ENCODE results near the gene KCTD2.

DNA sequence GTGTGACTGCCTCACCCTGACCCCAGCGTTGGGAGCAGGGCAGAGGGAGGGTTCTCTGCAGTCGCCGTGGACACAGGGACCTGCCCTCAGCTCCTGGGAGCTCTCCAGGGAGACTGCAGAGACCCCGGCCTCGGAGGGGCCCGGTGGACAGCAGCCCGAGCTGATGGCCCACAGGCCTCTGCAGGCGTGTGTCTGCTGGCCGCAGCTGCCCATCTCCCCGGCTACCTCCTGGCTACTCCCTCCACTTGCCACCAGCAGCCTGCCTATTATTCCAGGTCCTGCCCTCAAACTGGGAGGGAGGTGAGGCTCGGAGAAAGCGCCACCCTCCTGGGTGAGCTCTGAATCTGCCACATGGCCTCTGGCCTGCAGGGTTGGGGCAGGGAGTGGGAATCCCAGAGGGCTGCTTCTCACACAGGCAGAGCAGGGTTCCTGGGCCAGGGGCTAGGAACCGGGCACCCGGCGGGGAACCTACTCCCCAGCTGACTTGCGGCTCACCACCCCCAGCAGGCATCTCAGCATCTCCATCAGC lies 47.9 kb downstream of the KCTD2 start:
- TF ChIP-seq, protein P1, sequence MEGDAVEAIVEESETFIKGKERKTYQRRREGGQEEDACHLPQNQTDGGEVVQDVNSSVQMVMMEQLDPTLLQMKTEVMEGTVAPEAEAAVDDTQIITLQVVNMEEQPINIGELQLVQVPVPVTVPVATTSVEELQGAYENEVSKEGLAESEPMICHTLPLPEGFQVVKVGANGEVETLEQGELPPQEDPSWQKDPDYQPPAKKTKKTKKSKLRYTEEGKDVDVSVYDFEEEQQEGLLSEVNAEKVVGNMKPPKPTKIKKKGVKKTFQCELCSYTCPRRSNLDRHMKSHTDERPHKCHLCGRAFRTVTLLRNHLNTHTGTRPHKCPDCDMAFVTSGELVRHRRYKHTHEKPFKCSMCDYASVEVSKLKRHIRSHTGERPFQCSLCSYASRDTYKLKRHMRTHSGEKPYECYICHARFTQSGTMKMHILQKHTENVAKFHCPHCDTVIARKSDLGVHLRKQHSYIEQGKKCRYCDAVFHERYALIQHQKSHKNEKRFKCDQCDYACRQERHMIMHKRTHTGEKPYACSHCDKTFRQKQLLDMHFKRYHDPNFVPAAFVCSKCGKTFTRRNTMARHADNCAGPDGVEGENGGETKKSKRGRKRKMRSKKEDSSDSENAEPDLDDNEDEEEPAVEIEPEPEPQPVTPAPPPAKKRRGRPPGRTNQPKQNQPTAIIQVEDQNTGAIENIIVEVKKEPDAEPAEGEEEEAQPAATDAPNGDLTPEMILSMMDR (IDR thresholded peaks at IDR 0.05; ENCODE audit: low read depth, low read length, poor library complexity, severe bottlenecking): no peak
- TF ChIP-seq EZH2phosphoT487 (IDR thresholded peaks at IDR 0.05; ENCODE audit: borderline replicate concordance, low read length): no peak

All from DOHH2 (cell line).